WTC11 (cell line): ENCODE data around the gene TMEM30A.

Source experiments
- ATF2 ChIP-seq: sonication (generic); formaldehyde crosslinking; IDR thresholded peaks from 2 replicates; pipeline ENCODE4 v1.8.1; 2022; ENCODE audit warnings: low read depth, missing genetic modification reagents, borderline replicate concordance
- ESRRA ChIP-seq: sonication (generic); formaldehyde crosslinking; IDR thresholded peaks from 2 replicates; pipeline ENCODE4 v1.8.1; 2022; ENCODE audit warnings: mild to moderate bottlenecking, missing genetic modification reagents, borderline replicate concordance
- FOXK1 ChIP-seq: sonication (generic); formaldehyde crosslinking; IDR thresholded peaks from 2 replicates; pipeline ENCODE4 v1.8.0; 2022; ENCODE audit warnings: mild to moderate bottlenecking, moderate library complexity, missing genetic modification reagents
- JUN ChIP-seq: sonication (generic); formaldehyde crosslinking; IDR thresholded peaks from 2 replicates; pipeline ENCODE4 v1.8.0; 2023; ENCODE audit warnings: mild to moderate bottlenecking, missing genetic modification reagents
- MLX ChIP-seq: sonication (generic); formaldehyde crosslinking; IDR thresholded peaks from 2 replicates; pipeline ENCODE4 v1.8.1; 2023; ENCODE audit warnings: mild to moderate bottlenecking, missing genetic modification reagents, moderate library complexity
- TCF7 ChIP-seq: sonication (generic); formaldehyde crosslinking; IDR thresholded peaks from 2 replicates; pipeline ENCODE4 v1.8.0; 2022; ENCODE audit warnings: mild to moderate bottlenecking, low read depth, missing genetic modification reagents, moderate library complexity
- ZNF281 ChIP-seq: sonication (generic); formaldehyde crosslinking; IDR thresholded peaks from 2 replicates; pipeline ENCODE4 v1.8.0; 2023; ENCODE audit warnings: mild to moderate bottlenecking, missing genetic modification reagents
- ZNF532 ChIP-seq: fragments of 250-450 bp; sonication (Bioruptor Pico); IDR thresholded peaks from 2 replicates; pipeline ENCODE4 v1.9.0; 2021; ENCODE audit warnings: mild to moderate bottlenecking, borderline replicate concordance
- TF ChIP-seq, protein P1 (sequence below): sonication (generic); formaldehyde crosslinking; IDR thresholded peaks from 2 replicates; pipeline ENCODE4 v1.8.1; 2022; ENCODE audit warnings: low read depth, mild to moderate bottlenecking, moderate library complexity, missing genetic modification reagents, borderline replicate concordance
- TF ChIP-seq, protein P2 (sequence below): sonication (generic); formaldehyde crosslinking; IDR thresholded peaks from 2 replicates; pipeline ENCODE4 v1.8.1; 2023; ENCODE audit warnings: mild to moderate bottlenecking, moderate library complexity, missing genetic modification reagents
- TF ChIP-seq, protein P3 (sequence below): fragments of 200-600 bp; IDR thresholded peaks from 2 replicates; pipeline ENCODE4 v1.8.0; 2022; ENCODE audit warnings: antibody characterized with exemption
- TF ChIP-seq, protein P4 (sequence below): sonication (generic); formaldehyde crosslinking; IDR thresholded peaks from 2 replicates; pipeline ENCODE4 v1.8.0; 2023; ENCODE audit warnings: missing genetic modification reagents, mild to moderate bottlenecking, borderline replicate concordance
- TF ChIP-seq, protein P5 (sequence below): sonication (generic); formaldehyde crosslinking; IDR thresholded peaks from 2 replicates; pipeline ENCODE4 v1.8.0; 2022; ENCODE audit warnings: mild to moderate bottlenecking, missing genetic modification reagents

DNA sequence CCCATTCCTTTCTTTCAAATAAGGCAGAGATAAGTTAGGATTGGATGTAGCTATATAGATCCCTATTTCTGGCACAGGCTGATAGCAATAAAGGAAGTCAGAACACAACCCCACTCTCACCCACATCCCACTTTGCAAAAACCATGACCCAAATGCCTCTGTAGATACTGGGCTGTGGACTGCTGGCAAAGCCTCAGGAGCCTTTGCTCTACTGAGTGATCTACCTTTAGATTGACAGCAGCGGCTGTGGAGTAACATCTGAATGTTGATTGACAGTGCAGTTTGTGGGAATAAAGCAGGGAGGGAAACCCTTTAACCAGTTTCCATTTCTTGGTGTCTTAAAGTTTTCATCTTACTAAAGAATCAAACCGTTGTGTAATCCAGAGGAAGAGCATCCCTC is 6.7 kb upstream of the TMEM30A start:
- TF ChIP-seq, protein P1, sequence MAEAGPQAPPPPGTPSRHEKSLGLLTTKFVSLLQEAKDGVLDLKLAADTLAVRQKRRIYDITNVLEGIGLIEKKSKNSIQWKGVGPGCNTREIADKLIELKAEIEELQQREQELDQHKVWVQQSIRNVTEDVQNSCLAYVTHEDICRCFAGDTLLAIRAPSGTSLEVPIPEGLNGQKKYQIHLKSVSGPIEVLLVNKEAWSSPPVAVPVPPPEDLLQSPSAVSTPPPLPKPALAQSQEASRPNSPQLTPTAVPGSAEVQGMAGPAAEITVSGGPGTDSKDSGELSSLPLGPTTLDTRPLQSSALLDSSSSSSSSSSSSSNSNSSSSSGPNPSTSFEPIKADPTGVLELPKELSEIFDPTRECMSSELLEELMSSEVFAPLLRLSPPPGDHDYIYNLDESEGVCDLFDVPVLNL (CRISPR knock-in tag): no peak
- TF ChIP-seq FOXK1 (no peak), ZNF281 (CRISPR knock-in tag) (no peak), ZNF532 (no peak), MLX (CRISPR knock-in tag) (no peak), ATF2 (CRISPR knock-in tag) (no peak), JUN (no peak), ESRRA (no peak), TCF7 (CRISPR knock-in tag) (no peak)
- TF ChIP-seq, protein P2, sequence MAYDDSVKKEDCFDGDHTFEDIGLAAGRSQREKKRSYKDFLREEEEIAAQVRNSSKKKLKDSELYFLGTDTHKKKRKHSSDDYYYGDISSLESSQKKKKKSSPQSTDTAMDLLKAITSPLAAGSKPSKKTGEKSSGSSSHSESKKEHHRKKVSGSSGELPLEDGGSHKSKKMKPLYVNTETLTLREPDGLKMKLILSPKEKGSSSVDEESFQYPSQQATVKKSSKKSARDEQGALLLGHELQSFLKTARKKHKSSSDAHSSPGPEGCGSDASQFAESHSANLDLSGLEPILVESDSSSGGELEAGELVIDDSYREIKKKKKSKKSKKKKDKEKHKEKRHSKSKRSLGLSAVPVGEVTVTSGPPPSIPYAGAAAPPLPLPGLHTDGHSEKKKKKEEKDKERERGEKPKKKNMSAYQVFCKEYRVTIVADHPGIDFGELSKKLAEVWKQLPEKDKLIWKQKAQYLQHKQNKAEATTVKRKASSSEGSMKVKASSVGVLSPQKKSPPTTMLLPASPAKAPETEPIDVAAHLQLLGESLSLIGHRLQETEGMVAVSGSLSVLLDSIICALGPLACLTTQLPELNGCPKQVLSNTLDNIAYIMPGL (CRISPR knock-in tag): no peak
- TF ChIP-seq, protein P3, sequence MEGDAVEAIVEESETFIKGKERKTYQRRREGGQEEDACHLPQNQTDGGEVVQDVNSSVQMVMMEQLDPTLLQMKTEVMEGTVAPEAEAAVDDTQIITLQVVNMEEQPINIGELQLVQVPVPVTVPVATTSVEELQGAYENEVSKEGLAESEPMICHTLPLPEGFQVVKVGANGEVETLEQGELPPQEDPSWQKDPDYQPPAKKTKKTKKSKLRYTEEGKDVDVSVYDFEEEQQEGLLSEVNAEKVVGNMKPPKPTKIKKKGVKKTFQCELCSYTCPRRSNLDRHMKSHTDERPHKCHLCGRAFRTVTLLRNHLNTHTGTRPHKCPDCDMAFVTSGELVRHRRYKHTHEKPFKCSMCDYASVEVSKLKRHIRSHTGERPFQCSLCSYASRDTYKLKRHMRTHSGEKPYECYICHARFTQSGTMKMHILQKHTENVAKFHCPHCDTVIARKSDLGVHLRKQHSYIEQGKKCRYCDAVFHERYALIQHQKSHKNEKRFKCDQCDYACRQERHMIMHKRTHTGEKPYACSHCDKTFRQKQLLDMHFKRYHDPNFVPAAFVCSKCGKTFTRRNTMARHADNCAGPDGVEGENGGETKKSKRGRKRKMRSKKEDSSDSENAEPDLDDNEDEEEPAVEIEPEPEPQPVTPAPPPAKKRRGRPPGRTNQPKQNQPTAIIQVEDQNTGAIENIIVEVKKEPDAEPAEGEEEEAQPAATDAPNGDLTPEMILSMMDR: no peak
- TF ChIP-seq, protein P4, sequence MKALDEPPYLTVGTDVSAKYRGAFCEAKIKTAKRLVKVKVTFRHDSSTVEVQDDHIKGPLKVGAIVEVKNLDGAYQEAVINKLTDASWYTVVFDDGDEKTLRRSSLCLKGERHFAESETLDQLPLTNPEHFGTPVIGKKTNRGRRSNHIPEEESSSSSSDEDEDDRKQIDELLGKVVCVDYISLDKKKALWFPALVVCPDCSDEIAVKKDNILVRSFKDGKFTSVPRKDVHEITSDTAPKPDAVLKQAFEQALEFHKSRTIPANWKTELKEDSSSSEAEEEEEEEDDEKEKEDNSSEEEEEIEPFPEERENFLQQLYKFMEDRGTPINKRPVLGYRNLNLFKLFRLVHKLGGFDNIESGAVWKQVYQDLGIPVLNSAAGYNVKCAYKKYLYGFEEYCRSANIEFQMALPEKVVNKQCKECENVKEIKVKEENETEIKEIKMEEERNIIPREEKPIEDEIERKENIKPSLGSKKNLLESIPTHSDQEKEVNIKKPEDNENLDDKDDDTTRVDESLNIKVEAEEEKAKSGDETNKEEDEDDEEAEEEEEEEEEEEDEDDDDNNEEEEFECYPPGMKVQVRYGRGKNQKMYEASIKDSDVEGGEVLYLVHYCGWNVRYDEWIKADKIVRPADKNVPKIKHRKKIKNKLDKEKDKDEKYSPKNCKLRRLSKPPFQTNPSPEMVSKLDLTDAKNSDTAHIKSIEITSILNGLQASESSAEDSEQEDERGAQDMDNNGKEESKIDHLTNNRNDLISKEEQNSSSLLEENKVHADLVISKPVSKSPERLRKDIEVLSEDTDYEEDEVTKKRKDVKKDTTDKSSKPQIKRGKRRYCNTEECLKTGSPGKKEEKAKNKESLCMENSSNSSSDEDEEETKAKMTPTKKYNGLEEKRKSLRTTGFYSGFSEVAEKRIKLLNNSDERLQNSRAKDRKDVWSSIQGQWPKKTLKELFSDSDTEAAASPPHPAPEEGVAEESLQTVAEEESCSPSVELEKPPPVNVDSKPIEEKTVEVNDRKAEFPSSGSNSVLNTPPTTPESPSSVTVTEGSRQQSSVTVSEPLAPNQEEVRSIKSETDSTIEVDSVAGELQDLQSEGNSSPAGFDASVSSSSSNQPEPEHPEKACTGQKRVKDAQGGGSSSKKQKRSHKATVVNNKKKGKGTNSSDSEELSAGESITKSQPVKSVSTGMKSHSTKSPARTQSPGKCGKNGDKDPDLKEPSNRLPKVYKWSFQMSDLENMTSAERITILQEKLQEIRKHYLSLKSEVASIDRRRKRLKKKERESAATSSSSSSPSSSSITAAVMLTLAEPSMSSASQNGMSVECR: no peak
- TF ChIP-seq, protein P5, sequence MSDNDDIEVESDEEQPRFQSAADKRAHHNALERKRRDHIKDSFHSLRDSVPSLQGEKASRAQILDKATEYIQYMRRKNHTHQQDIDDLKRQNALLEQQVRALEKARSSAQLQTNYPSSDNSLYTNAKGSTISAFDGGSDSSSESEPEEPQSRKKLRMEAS (CRISPR knock-in tag): no peak
